GM18508 (cell line): ENCODE data around the gene SIT1.

Experiments used
- ATAC-seq: cut with Tn5 transposase; IDR thresholded peaks from one replicate; pipeline ENCODE4 v1.9.1; 2021; ENCODE audit warnings: moderate number of reproducible peaks; ENCODE audit not compliant: insufficient read depth, unreplicated experiment

Gene SIT1

DNA sequence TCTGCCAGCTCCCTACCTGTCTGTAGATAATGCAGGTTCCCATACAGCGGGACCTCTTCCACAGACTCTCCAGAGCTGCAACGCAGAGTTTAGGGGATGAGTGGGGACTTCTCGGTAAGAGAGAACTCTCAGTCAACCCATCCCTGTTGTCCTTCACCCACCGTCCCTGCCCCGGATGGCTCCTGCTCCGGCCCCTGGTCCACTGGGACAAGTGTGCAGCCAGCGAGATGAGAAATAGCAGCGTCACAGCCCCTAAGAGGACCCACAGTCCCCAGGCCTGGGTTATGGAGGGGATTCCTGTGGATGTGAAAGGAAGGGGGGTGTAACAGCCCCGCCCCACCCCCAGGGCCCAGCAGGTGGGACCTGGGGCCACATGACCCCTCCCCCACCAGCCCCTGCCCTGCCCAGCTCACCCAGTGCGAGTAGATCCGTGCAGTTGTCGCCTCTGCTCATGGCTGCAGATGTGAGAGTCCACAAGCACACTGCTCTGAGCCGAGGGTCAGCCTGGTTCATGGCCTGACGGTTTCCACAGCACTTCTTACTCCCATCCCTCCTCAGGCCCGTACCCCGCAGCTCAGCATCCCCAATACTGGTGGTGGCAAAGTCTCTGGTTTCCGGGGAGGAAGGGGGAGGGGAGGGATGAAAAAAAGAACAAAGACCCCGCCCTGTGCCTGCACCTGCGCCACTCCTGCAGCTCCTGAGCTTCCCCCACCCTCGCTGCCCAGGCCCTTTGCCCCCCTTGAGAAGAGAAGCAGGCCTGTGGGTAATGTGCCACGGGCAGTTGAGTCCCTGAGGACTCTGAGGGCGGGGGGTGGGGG, at the start of gene SIT1:
Gene SIT1 (minus strand): TSS at position 591 of the 818 bp plus-strand sequence. CDS start 78 bp downstream, at position 513.
- no peak for ATAC-seq

GRCh38 chr9:35700031-35700430, 49.3 kb upstream of the SIT1 start:
- no peak for ATAC-seq

- ATAC-seq: no peak
Observed at GRCh38 chr9:35698231-35698630, 47.5 kb upstream of the SIT1 start.

GRCh38 chr9:35697486-35697885, 46.8 kb upstream of the SIT1 start:
- ATAC-seq: no peak

DNA sequence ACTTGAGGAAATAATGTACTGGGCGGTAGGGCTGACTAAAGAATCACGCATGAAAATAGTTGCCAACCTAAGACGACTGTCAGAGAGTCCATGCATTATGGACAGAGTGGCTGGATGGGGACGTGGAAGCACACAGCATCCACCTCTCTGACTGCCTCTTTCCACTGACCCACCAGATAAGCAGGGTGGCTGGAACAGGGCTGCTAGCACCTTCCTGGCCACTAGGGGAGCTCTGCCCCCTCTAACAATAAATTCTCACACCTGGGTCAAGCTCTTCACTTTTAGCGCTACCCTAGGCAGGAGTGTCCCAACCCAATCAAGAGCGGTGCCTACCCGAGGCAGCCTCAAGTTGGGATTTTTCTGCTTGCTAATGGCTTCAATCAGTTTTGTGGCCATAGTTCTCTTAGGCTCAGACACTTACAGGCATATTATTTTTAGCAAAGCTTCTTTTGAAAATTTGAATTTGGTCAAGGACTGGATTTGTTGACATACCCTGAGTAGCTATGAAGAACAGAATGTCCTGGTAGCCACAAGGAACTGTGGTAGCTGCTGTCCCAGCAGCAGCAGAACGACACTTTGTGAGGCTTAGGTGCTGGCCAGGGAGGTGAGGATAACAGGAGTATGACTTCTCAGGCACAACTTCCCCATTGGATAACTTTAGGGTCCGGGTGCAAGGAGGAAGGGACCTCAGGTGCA, 45.9 kb upstream of the SIT1 start:
- ATAC-seq: no peak

GRCh38 chr9:35695943-35696401, 45.2 kb upstream of the SIT1 start:
- ATAC-seq: no peak

GRCh38 chr9:35691757-35692301, 41.1 kb upstream of the SIT1 start:
- no peak for ATAC-seq

GRCh38 chr9:35691334-35691650, 40.6 kb upstream of the SIT1 start:
- no peak for ATAC-seq

GRCh38 chr9:35690614-35691333, 40.0 kb upstream of the SIT1 start:
- no peak for ATAC-seq

- no peak for ATAC-seq
Observed at GRCh38 chr9:35690294-35690613, 39.5 kb upstream of the SIT1 start.

DNA sequence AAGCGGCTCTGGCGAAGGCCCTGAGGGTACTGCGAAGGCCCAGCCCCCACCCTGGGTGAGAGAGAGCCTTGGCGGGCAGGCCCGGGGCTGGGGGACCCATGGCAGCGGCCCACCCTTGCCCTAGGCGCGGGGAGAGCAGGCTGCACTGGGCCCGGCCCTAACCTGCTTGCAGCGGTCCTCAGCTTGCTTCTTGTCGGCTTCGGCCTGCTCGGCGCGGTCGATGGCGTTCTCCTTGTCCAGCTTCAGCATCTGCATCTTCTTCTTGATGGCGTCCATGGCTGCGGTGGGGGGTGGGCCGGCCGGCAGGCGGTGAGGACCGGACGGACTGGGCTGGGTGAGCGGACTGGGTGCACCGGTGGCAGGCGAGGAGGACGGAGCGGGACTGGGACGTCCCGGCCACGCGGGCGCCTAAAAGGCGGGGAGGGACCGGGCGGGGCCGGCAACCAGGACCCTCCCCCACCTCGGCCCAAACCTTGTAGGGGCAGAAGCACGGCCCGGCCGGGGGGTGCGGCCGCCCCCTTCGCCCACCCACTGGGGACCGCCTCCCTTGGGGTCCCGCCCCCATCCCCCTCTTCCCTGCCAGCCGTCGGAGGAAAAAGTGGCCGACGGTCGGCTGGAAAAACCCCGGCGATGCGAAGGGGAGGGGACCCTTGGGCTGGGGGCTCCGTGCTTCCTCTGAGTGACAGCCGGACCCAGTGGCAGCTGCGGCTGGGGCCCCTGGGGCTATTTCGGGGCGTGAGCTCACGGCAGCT, 39.0 kb upstream of the SIT1 start, which contains the start of gene TPM2:
Gene TPM2 (minus strand): TSS at position 384 of the 752 bp plus-strand sequence. CDS start 108 bp downstream, at position 276.
- no peak for ATAC-seq

- ATAC-seq: no peak
Observed at GRCh38 chr9:35688558-35689541, 38.1 kb upstream of the SIT1 start.

- ATAC-seq: no peak
Observed at GRCh38 chr9:35687972-35688557, 37.3 kb upstream of the SIT1 start.

- ATAC-seq: no peak
Observed at GRCh38 chr9:35687306-35687705, 36.6 kb upstream of the SIT1 start.

DNA sequence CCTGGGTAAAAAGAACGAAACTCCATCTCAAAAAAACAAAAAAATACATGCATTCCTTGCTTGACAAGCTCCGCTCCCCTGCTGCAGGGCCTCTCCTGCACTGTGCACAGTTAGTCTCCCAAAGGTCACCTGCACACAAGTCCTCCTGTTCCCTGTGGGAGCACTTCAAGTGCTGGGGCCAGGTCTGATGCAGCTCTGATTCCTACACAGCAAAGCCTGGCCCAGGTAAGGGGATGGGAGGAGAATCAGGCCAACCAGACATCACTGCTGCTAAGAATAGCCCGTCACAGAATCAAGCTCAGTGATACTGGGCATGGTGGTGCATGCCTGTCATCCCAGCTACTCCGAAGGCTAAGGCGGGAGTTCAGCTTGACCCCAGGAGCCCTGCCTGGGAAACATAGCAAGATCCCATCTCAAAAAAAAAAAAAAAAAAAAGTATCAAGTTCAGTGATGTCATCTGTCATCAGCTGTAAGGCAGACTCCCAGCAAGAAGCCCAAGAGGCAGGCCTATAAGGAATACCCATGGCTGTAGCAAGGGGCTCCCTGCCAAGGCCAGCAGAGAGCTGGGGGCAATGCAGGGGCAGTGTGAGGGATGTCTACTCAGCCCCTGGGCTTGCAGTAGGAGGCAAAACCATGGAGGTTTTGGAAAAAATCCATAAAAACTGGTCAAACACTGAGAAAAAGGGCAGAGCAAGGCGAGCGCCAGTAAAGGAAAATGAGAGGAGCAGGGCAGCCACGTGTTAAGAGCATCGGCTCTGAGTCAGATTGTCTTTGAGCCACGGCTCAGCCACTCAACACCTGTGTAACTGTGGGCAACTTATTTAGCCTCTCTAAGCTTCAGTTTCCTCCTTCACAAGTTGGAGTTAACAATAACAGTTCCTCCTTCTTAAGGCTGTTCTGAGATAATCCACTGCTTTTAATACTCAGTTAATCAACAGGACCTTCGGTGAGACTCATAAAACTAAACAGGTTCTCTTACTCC, 35.8 kb upstream of the SIT1 start:
- no peak for ATAC-seq

DNA sequence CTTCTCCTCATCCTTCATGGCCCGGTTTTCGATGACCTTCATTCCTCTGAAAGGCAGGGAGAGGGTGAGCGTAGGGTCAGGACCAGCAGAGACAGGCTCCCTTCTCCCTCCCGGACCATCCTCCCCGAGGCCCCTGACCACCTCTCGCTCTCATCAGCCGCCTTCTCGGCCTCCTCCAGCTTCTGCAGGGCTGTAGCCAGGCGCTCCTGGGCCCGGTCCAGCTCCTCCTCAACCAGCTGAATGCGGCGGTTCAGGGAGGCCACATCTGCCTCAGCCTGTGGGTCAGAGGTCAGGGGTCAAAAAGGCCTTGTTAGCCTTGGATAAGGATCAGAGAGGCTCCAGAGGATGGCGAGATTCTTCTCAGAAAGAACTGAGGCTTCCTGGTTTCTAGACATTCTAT, 34.8 kb upstream of the SIT1 start:
- no peak for ATAC-seq

- no peak for ATAC-seq
Observed at GRCh38 chr9:35684921-35685320, 34.2 kb upstream of the SIT1 start.
